ENCODE data around the gene SCAPER. TPM values are rescaled to one million over a fixed set of nuclear protein-coding genes. Genes with fewer than 3 reads are reported as not detected.
"Not testable (repeated sequence)": the region's sequence is repeated elsewhere in the genome, so short reads cannot be mapped to it uniquely, and the experiment has no call there.

The SCAPER gene
- total and polyA plus RNA-seq, 11 donors = 6.7 to 53.9 (median 38.3) TPM

GRCh38 chr15:76718863-76719262, 186.3 kb downstream of the SCAPER start:
- intact Hi-C loops (cut with DNase I) = loop anchor here in 1 of 10 donors (10.0 kb wide), 1 partner anchor 56 kb away; no protein-coding TSS in a partner anchor

GRCh38 chr15:76714950-76715349, 190.2 kb downstream of the SCAPER start:
- no peak for TF ChIP-seq POLR2A (IDR thresholded peaks at IDR 0.05)
- TF ChIP-seq CTCF (IDR thresholded peaks at IDR 0.05) = no peak
- Histone ChIP-seq H3K27me3 (no peaks in the 10 kb centered on the region), H3K4me3 (no peak overlapping the region), H3K36me3 (peaks cover 0 to 13% (median 0%) of the 10 kb centered on the region in 9 donors), H3K4me1 (no peaks in the 10 kb centered on the region), H3K27ac (no peak overlapping the region), H3K9me3 (peaks cover 0 to 34% (median 6%) of the 10 kb centered on the region in 12 donors)
- WGBS, 4 donors = 72 to 97% (median 90%) methylated on average over 3 to 4 of the region's 4 CpGs
- intact Hi-C loops (cut with DNase I) = loop anchor here in 1 of 10 donors (10.0 kb wide), 1 partner anchor 60 kb away; no protein-coding TSS in a partner anchor
- DNase-seq (no peak), ATAC-seq (no peak)

More at GRCh38 chr15:76718863-76719262, 186.3 kb downstream of the SCAPER start:
- Histone ChIP-seq H3K9me3 (peaks cover 0 to 34% (median 6%) of the 10 kb centered on the region in 12 donors), H3K36me3 (peaks cover 0 to 13% (median 0%) of the 10 kb centered on the region in 9 donors), H3K4me1 (no peaks in the 10 kb centered on the region), H3K27me3 (no peaks in the 10 kb centered on the region), H3K4me3 (no peak overlapping the region), H3K27ac (no peak overlapping the region)
- ATAC-seq = no peak
- no peak for DNase-seq
- TF ChIP-seq POLR2A (IDR thresholded peaks at IDR 0.05) = no peak
- TF ChIP-seq CTCF (IDR thresholded peaks at IDR 0.05) = no peak

GRCh38 chr15:76711351-76711827, 193.8 kb downstream of the SCAPER start:
- no peak overlapping the region for H3K27ac ChIP-seq
- DNase-seq (no peak), ATAC-seq (no peak)
- no peaks in the 10 kb centered on the region for H3K27me3 ChIP-seq
- TF ChIP-seq POLR2A (IDR thresholded peaks at IDR 0.05) = no peak
- no peak for TF ChIP-seq CTCF (IDR thresholded peaks at IDR 0.05)
- 86 to 95% (median 90%) methylated on average over 2 of the region's 2 CpGs for WGBS, 4 donors
- H3K36me3 ChIP-seq = peaks cover 0 to 8% (median 0%) of the 10 kb centered on the region in 9 donors
- intact Hi-C loops (cut with DNase I) = loop anchor here in 1 of 10 donors (10.0 kb wide), 1 partner anchor 63 kb away; no protein-coding TSS in a partner anchor
- no peak overlapping the region for H3K4me3 ChIP-seq
- peaks cover 0 to 8% (median 0%) of the 10 kb centered on the region in 12 donors for H3K9me3 ChIP-seq
- H3K4me1 ChIP-seq = no peaks in the 10 kb centered on the region

GRCh38 chr15:76704032-76704431, 201.1 kb downstream of the SCAPER start:
- WGBS, 4 donors = 95 to 100% (median 97%) methylated on average over 1 of the region's 1 CpG
- not testable (repeated sequence) for ATAC-seq, H3K4me3 ChIP-seq

GRCh38 chr15:76696840-76697239, 208.3 kb downstream of the SCAPER start:
- Histone ChIP-seq H3K9me3 (no peaks in the 10 kb centered on the region), H3K4me1 (no peaks in the 10 kb centered on the region), H3K27me3 (no peaks in the 10 kb centered on the region), H3K4me3 (no peak overlapping the region), H3K27ac (no peak overlapping the region), H3K36me3 (peaks cover 0 to 39% (median 19%) of the 10 kb centered on the region in 9 donors)
- DNase-seq = no peak
- intact Hi-C loops (cut with DNase I) = no loop called here
- ATAC-seq = no peak
- no peak for TF ChIP-seq POLR2A (IDR thresholded peaks at IDR 0.05)
- no peak for TF ChIP-seq CTCF (IDR thresholded peaks at IDR 0.05)

More at GRCh38 chr15:76704032-76704431, 201.1 kb downstream of the SCAPER start:
- H3K27me3 ChIP-seq; H3K4me1 ChIP-seq; H3K9me3 ChIP-seq; DNase-seq; intact Hi-C loops (cut with DNase I); H3K27ac ChIP-seq: not testable (repeated sequence)
- peaks cover 0 to 48% (median 21%) of the 10 kb centered on the region in 9 donors for H3K36me3 ChIP-seq

GRCh38 chr15:76692546-76692945, 212.6 kb downstream of the SCAPER start:
- H3K4me1 ChIP-seq; H3K4me3 ChIP-seq; H3K36me3 ChIP-seq; H3K27ac ChIP-seq; DNase-seq; H3K9me3 ChIP-seq; intact Hi-C loops (cut with DNase I); H3K27me3 ChIP-seq; ATAC-seq: not testable (repeated sequence)
- 96 to 99% (median 98%) methylated on average over 1 of the region's 1 CpG for WGBS, 4 donors

GRCh38 chr15:76687592-76687991, 217.5 kb downstream of the SCAPER start:
- H3K36me3 ChIP-seq; H3K27me3 ChIP-seq; H3K4me3 ChIP-seq; H3K4me1 ChIP-seq; H3K27ac ChIP-seq; DNase-seq; intact Hi-C loops (cut with DNase I); H3K9me3 ChIP-seq; ATAC-seq: not testable (repeated sequence)
- WGBS, 4 donors = 95 to 100% (median 98%) methylated on average over 4 of the region's 4 CpGs
